Measurements from ENCODE around the gene NAT10. TPM values are rescaled to one million over a fixed set of nuclear protein-coding genes. Genes with fewer than 3 reads are reported as not detected.

NAT10 gene
- total RNA-seq, 1 experiment from 2014 or later = 103 TPM

GRCh38 chr11:34126959-34127848, 21.8 kb downstream of the NAT10 start:
- Histone ChIP-seq H3K27ac (ENCODE audit: insufficient read length, low read depth, low read length) (no peak overlapping the region), H3K56ac (ENCODE audit: insufficient read length, low read depth, low read length) (no peak overlapping the region), H4K8ac (replicated peaks; ENCODE audit: insufficient read length, low read depth, low read length) (no peak overlapping the region), H4K91ac (ENCODE audit: insufficient read length, low read depth, low read length) (no peak overlapping the region), H3K27me3 (ENCODE audit: insufficient read depth, low read length) (no peaks in the 10 kb centered on the region), H3K14ac (ENCODE audit: insufficient read depth, low read length) (no peak overlapping the region), H2BK20ac (ENCODE audit: low read depth, low read length, poor library complexity, severe bottlenecking) (no peak overlapping the region), H2BK15ac (ENCODE audit: low read depth, low read length) (no peak overlapping the region), H3K18ac (ENCODE audit: insufficient read length, low read depth, low read length) (no peak overlapping the region), H3K4me2 (ENCODE audit: insufficient read depth, insufficient read length, low read length) (no peak overlapping the region), H3K4me1 (ENCODE audit: insufficient read depth, low read length) (no peaks in the 10 kb centered on the region), H3K23me2 (ENCODE audit: insufficient read length, low read depth, low read length, poor library complexity, severe bottlenecking) (no peaks in the 10 kb centered on the region), H2AFZ (ENCODE audit: low read length) (no peak overlapping the region), H3K9ac (ENCODE audit: extremely low read depth, insufficient read length, low read length) (no peak overlapping the region), H2BK12ac (ENCODE audit: insufficient read length, low read depth, low read length) (no peak overlapping the region), H3K9me3 (ENCODE audit: control insufficient read depth, low read depth, low read length) (no peaks in the 10 kb centered on the region), H3K4ac (ENCODE audit: low read depth, low read length) (no peak overlapping the region), H4K5ac (ENCODE audit: insufficient read length, low read depth, low read length) (no peak overlapping the region), H3K23ac (ENCODE audit: insufficient read length, low read depth, low read length) (no peak overlapping the region), H2BK120ac (ENCODE audit: low read depth, low read length, poor library complexity, severe bottlenecking) (no peak overlapping the region), H3K79me1 (ENCODE audit: insufficient read depth, low read depth, low read length, poor library complexity, severe bottlenecking) (no peaks in the 10 kb centered on the region), H3K79me2 (ENCODE audit: insufficient read depth, low read length) (no peaks in the 10 kb centered on the region), H2BK5ac (ENCODE audit: insufficient read length, low read length) (no peak overlapping the region), H4K20me1 (ENCODE audit: control insufficient read depth, insufficient read depth, insufficient read length) (no peaks in the 10 kb centered on the region), H2AK5ac (ENCODE audit: insufficient read length, low read length) (no peak overlapping the region), H3T11ph (ENCODE audit: low read length) (no peak overlapping the region)
- H3K4me3 Mint-ChIP-seq = no peak overlapping the region
- DNase-seq = no peak
- H3K27me3 Mint-ChIP-seq (ENCODE audit: low read depth) = no peaks in the 10 kb centered on the region
- no peaks in the 10 kb centered on the region for H3K4me1 Mint-ChIP-seq
- H3K27ac Mint-ChIP-seq = no peak overlapping the region
- H3K9me3 Mint-ChIP-seq = no peaks in the 10 kb centered on the region; a peak in 1 of 5 replicates
- no CpG with 5 or more reads among the region's 12 CpGs for WGBS (ENCODE audit: extremely low coverage, insufficient read length, low lambda C conversion rate)
- peaks cover 56 to 90% (median 90%) of the 10 kb centered on the region in 3 experiments for H3K36me3 Mint-ChIP-seq (ENCODE audit: insufficient read depth in 1 of 3, low read depth in 3 of 3)
- TF ChIP-seq CTCF (conservative IDR thresholded peaks at IDR 0.05) = no peak

Measured in H9 (cell line).